AG04450 (cell line): ENCODE data around the gene PP2D1. TPM values are rescaled to one million over a fixed set of nuclear protein-coding genes. Genes with fewer than 3 reads are reported as not detected.

Experiments used
- CTCF ChIA-PET: fragments of 300-600, 350-600 bp; formaldehyde crosslinking; extraction: SDS; loops from one replicate; lab custom pipeline; 2022; ENCODE audit warnings: antibody characterized with exemption, inconsistent platforms; lab: Charles Lee
- POLR2A ChIA-PET: fragments of 350-600 bp; formaldehyde crosslinking; extraction: SDS; loops from one replicate; lab custom pipeline; 2021; ENCODE audit warnings: antibody characterized with exemption, inconsistent platforms; lab: Yijun Ruan, JAX
- DNase-seq: peaks from one replicate; pipeline ENCODE4 v3.0.0-alpha.2; 2011; ENCODE audit warnings: low read depth, low spot score
- H3K27ac ChIP-seq: one replicate; pipeline ENCODE4 v1.5.1; 2012; ENCODE audit warnings: low read depth, low read length, control low read depth
- H3K27me3 ChIP-seq: one replicate; pipeline ENCODE4 v1.6.0; 2012; ENCODE audit warnings: low read length; ENCODE audit not compliant: control insufficient read depth, insufficient read depth
- H3K4me3 ChIP-seq: 2 replicates; pipeline ENCODE4 v1.5.1; 2011; ENCODE audit warnings: mild to moderate bottlenecking, low read depth, low read length, control low read depth
- H3K9me3 ChIP-seq: 2 replicates; pipeline ENCODE4 v1.5.1; 2012; ENCODE audit warnings: low read length; ENCODE audit not compliant: control insufficient read depth, insufficient read depth
- CTCF ChIP-seq: IDR thresholded peaks from 2 replicates; pipeline ENCODE4 v1.5.1; 2011; ENCODE audit warnings: low read depth, low read length, control low read depth, inconsistent platforms
- polyA minus RNA-seq: library from RNA; depleted of rRNA, polyadenylated mRNA; stranded (reverse); fragments of >200 nt; gene quantifications from 2 replicates; pipeline ENCODE4 v1.2.3, GENCODE V29; 2011; rRNA and poly(A)+ RNA removed
- polyA plus RNA-seq: library from polyadenylated mRNA; depleted of rRNA; stranded (reverse); fragments of >200 nt; gene quantifications from 2 replicates; pipeline ENCODE4 v1.2.3, GENCODE V29; 2011; rRNA removed

The PP2D1 gene, protein sequence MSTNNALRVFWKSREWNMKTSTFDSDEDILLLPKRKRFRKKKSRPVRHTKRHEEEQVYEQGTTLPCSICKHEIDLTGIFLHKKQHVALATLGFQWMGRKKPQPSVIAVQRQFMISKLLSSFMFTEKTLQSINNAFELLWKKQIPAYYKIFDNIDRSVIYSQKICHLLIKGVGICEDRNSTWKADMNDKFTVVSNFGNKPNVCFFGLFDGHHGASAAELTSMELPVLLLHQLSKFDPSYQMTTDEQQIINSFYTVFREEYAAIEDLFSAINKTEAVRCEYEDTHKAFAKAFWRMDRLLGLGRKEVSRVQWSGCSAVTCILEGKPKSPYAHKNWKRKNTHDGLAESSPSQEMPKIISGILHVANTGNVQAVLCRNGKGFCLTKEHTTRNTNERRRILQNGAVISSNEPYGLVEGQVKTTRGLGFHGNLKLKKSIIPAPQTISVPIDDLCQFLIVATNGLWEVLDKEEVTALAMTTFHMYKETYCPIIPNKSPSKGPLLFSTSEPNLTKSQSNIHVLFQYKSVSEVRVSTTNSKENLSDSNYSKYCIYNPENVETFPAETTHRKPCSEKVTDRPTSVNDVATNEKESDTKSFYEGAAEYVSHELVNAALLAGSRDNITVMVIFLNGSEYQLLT
- polyA plus RNA-seq (not detected in 2 replicates), polyA minus RNA-seq (not detected in 2 replicates)

DNA sequence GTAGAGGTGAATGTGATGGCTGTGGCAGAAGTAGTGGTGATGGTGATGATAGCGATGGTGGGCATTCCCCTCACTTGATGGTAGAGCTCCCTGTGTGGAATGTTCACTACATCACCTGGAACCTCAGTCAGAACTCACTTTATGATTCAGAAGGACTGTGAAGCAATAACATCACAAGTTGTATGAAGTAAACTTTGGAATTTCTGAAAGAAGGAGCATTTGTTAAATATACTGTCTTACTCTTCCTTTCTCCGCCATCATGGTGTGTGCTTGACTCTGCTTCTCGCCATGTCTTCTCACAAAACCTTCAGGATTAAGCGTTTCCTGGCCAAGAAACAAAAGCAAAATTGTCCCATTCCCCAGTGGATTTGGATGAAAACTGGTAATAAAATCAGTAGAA, at the start of gene PP2D1:
TSS of gene PP2D1 (minus strand) at position 101 of the 400 bp plus-strand sequence. CDS start 192 bp downstream, outside the sequence.
- Histone ChIP-seq H3K27me3 (no peaks in the 10 kb centered on the region), H3K27ac (no peak within 1 kb of the TSS), H3K9me3 (no peaks in the 10 kb centered on the region), H3K4me3 (no peak within 1 kb of the TSS)
- ChIA-PET POLR2A (no interaction called here), CTCF (no interaction called here)
- TF ChIP-seq CTCF: no peak
- DNase-seq: no peak

- POLR2A ChIA-PET: no interaction called here
- no peak for DNase-seq
- CTCF ChIA-PET: no interaction called here
- H3K9me3 ChIP-seq: no peaks in the 10 kb centered on the region
- TF ChIP-seq CTCF: no peak
- no peak overlapping the region; the same call in 1 of the 2 replicates for H3K4me3 ChIP-seq
- no peak overlapping the region for H3K27ac ChIP-seq
- H3K27me3 ChIP-seq: no peaks in the 10 kb centered on the region
Observed at GRCh38 chr3:20060974-20061685, 49.1 kb upstream of the PP2D1 start.

DNA sequence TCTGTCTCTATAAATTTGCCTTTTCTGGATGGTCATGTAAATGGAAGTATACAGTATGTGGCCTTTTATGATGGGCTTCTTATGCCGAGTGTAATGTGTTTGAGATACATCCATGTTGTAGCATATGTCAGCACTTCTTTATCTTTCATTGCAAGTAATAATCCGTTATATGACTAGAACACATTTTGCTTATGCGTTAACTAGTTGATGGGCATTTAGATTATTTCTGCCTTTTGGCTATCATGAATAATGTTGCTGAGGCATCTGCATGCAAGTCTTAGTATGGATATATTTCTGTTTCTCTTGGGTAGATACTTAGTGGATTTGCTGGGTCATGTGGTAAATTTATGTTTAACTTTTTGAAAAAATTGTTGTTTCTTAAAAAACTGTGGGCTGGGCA, 47.9 kb upstream of the PP2D1 start:
- no peaks in the 10 kb centered on the region for H3K27me3 ChIP-seq
- no peak overlapping the region for H3K27ac ChIP-seq
- ChIA-PET CTCF (no interaction called here), POLR2A (no interaction called here)
- no peak for TF ChIP-seq CTCF
- no peaks in the 10 kb centered on the region for H3K9me3 ChIP-seq
- H3K4me3 ChIP-seq: no peak overlapping the region
- no peak for DNase-seq

DNA sequence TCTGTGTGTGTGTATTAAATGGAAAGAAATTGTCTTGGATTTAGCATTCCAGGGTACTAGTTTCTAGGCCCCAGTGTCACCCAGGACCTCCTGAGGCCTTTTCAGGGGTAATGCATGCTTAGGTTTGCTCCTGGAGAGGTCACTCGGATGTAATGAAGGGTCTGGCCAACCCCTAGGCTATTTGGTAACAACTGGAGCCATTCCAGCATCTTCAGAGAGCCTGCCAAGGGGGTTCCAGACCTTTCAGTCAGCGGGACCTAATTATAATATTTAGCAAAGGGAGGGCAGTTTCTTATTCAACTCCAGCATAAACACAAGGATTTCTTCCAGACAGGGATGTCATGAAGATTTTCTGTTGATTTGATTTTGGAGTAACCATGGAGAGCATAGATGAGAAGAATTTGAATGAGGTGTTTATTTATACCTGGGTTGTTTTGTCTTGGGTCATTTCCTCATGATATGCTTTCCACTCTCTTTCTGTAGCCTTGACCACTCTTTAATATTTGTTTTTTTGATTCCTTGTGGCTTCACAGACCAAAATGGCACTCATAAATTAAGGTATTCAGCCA, 45.6 kb upstream of the PP2D1 start:
- POLR2A ChIA-PET: no interaction called here
- no peak overlapping the region for H3K27ac ChIP-seq

More for the DNA sequence above, 45.6 kb upstream of the PP2D1 start:
- TF ChIP-seq CTCF: no peak
- Histone ChIP-seq H3K9me3 (no peaks in the 10 kb centered on the region), H3K4me3 (no peak overlapping the region), H3K27me3 (no peaks in the 10 kb centered on the region)
- CTCF ChIA-PET: interaction anchor here (1.6 kb wide), 1 partner anchor 191 kb away, joined by 5 read pairs; no protein-coding TSS in a partner anchor
- no peak for DNase-seq
